NT2/D1 (cell line): ENCODE results near the gene IQGAP1.
"Not testable (repeated sequence)": the region's sequence is repeated elsewhere in the genome, so short reads cannot be mapped to it uniquely, and the experiment has no call there.

ENCODE experiments used
- DNase-seq: peaks from one replicate; pipeline ENCODE4 v3.0.0-alpha.2; 2011; ENCODE audit warnings: low read depth, low spot score
- H3K27me3 ChIP-seq: 2 replicates; pipeline ENCODE4 v1.6.0; 2011; ENCODE audit warnings: mild to moderate bottlenecking; ENCODE audit not compliant: insufficient read length, insufficient read depth
- H3K36me3 ChIP-seq: 2 replicates; pipeline ENCODE4 v1.6.1; 2011; ENCODE audit warnings: mild to moderate bottlenecking, low read length, mixed read lengths; ENCODE audit not compliant: insufficient read depth, insufficient read length
- H3K4me1 ChIP-seq: 2 replicates; pipeline ENCODE4 v1.5.1; 2011; ENCODE audit not compliant: insufficient read depth, insufficient read length
- H3K4me3 ChIP-seq: 2 replicates; pipeline ENCODE4 v1.5.1; 2011; ENCODE audit warnings: low read depth; ENCODE audit not compliant: insufficient read length
- H3K9ac ChIP-seq: 2 replicates; pipeline ENCODE4 v1.6.0; 2011; ENCODE audit warnings: low read depth; ENCODE audit not compliant: insufficient read length
- H3K9me3 ChIP-seq: 2 replicates; pipeline ENCODE4 v1.5.1; 2011; ENCODE audit warnings: mild to moderate bottlenecking, low read length; ENCODE audit not compliant: insufficient read depth
- SUZ12 ChIP-seq: IDR thresholded peaks from 2 replicates; pipeline ENCODE4 v1.6.1; 2011; ENCODE audit not compliant: insufficient read length, insufficient read depth; ENCODE audit errors: extremely low read depth
- YY1 ChIP-seq: IDR thresholded peaks from 2 replicates; pipeline ENCODE4 v1.6.1; 2011; ENCODE audit not compliant: insufficient read length, insufficient read depth
- ZNF274 ChIP-seq: IDR thresholded peaks from 2 replicates; pipeline ENCODE4 v1.6.1; 2011; ENCODE audit warnings: mild to moderate bottlenecking, low read depth, low read length

IQGAP1 gene

GRCh38 chr15:90512981-90513380, 124.9 kb downstream of the IQGAP1 start:
- Histone ChIP-seq H3K4me3 (no peak overlapping the region), H3K27me3 (no peaks in the 10 kb centered on the region), H3K36me3 (no peaks in the 10 kb centered on the region), H3K4me1 (no peaks in the 10 kb centered on the region), H3K9ac (no peak overlapping the region), H3K9me3 (peaks cover 24% of the 10 kb centered on the region; the same call in 1 of the 2 replicates)
- no peak for DNase-seq
- TF ChIP-seq ZNF274, result no peak
- no peak for TF ChIP-seq SUZ12
- TF ChIP-seq YY1, result no peak

GRCh38 chr15:90513448-90513847, 125.4 kb downstream of the IQGAP1 start:
- Histone ChIP-seq H3K4me1 (no peaks in the 10 kb centered on the region), H3K9me3 (peaks cover 24% of the 10 kb centered on the region; the same call in 1 of the 2 replicates), H3K4me3 (no peak overlapping the region), H3K9ac (no peak overlapping the region), H3K36me3 (no peaks in the 10 kb centered on the region), H3K27me3 (no peaks in the 10 kb centered on the region)
- DNase-seq, result no peak
- TF ChIP-seq ZNF274 (no peak), SUZ12 (no peak), YY1 (no peak)

GRCh38 chr15:90513893-90514292, 125.9 kb downstream of the IQGAP1 start:
- peaks cover 24% of the 10 kb centered on the region; the same call in 1 of the 2 replicates for H3K9me3 ChIP-seq
- not testable (repeated sequence) for DNase-seq, H3K36me3 ChIP-seq, H3K4me1 ChIP-seq, H3K4me3 ChIP-seq, H3K27me3 ChIP-seq, H3K9ac ChIP-seq

GRCh38 chr15:90519688-90520087, 131.6 kb downstream of the IQGAP1 start:
- H3K27me3 ChIP-seq, result no peaks in the 10 kb centered on the region
- no peaks in the 10 kb centered on the region for H3K36me3 ChIP-seq
- no peaks in the 10 kb centered on the region for H3K9me3 ChIP-seq
- no peak for TF ChIP-seq ZNF274
- TF ChIP-seq SUZ12, result no peak
- TF ChIP-seq YY1, result no peak
- no peak for DNase-seq
- H3K9ac ChIP-seq, result no peak overlapping the region
- peaks cover 3% of the 10 kb centered on the region for H3K4me1 ChIP-seq
- no peak overlapping the region for H3K4me3 ChIP-seq

- H3K27me3 ChIP-seq, result no peaks in the 10 kb centered on the region
- H3K4me3 ChIP-seq, result no peak overlapping the region
- no peak overlapping the region for H3K9ac ChIP-seq
- DNase-seq, result no peak
- H3K4me1 ChIP-seq, result peaks cover 4% of the 10 kb centered on the region
- no peaks in the 10 kb centered on the region for H3K36me3 ChIP-seq
- H3K9me3 ChIP-seq, result no peaks in the 10 kb centered on the region
- no peak for TF ChIP-seq SUZ12
- no peak for TF ChIP-seq ZNF274
- no peak for TF ChIP-seq YY1
Observed at GRCh38 chr15:90520365-90520764, 132.3 kb downstream of the IQGAP1 start.

GRCh38 chr15:90523373-90523772, 135.3 kb downstream of the IQGAP1 start:
- Histone ChIP-seq H3K9me3 (no peaks in the 10 kb centered on the region), H3K4me1 (peaks cover 4% of the 10 kb centered on the region), H3K4me3 (no peak overlapping the region), H3K27me3 (peaks cover 9% of the 10 kb centered on the region), H3K9ac (no peak overlapping the region), H3K36me3 (no peaks in the 10 kb centered on the region)
- no peak for DNase-seq
- TF ChIP-seq ZNF274, result no peak
- no peak for TF ChIP-seq YY1
- TF ChIP-seq SUZ12, result no peak

- not testable (repeated sequence) for DNase-seq
Observed at GRCh38 chr15:90524018-90524803, 136.2 kb downstream of the IQGAP1 start.

More at GRCh38 chr15:90524018-90524803, 136.2 kb downstream of the IQGAP1 start:
- H3K36me3 ChIP-seq, H3K4me3 ChIP-seq, H3K9me3 ChIP-seq, H3K4me1 ChIP-seq, H3K9ac ChIP-seq: not testable (repeated sequence)
- H3K27me3 ChIP-seq, result peaks cover 18% of the 10 kb centered on the region
